BLaER1 (cell line): ENCODE measurements around the gene ACOX2.

Experiments
- H3K27ac ChIP-seq: shearing (Covaris generic); formaldehyde crosslinking; 2 replicates; pipeline ENCODE4 v1.8.1; 2022
- H3K27me3 ChIP-seq: shearing (Covaris generic); formaldehyde crosslinking; 2 replicates; pipeline ENCODE4 v1.8.1; 2022
- H3K36me3 ChIP-seq: shearing (Covaris generic); formaldehyde crosslinking; 2 replicates; pipeline ENCODE4 v1.8.1; 2022
- H3K4me1 ChIP-seq: shearing (Covaris generic); formaldehyde crosslinking; 2 replicates; pipeline ENCODE4 v1.8.1; 2022
- H3K4me2 ChIP-seq: shearing (Covaris generic); formaldehyde crosslinking; 2 replicates; pipeline ENCODE4 v1.8.1; 2022
- H3K4me3 ChIP-seq: shearing (Covaris generic); formaldehyde crosslinking; 2 replicates; pipeline ENCODE4 v1.8.1; 2022
- H3K9ac ChIP-seq: shearing (Covaris generic); formaldehyde crosslinking; 2 replicates; pipeline ENCODE4 v1.8.1; 2022
- H3K9me3 ChIP-seq: shearing (Covaris generic); formaldehyde crosslinking; 2 replicates; pipeline ENCODE4 v1.8.1; 2022
- H4K20me1 ChIP-seq: shearing (Covaris generic); formaldehyde crosslinking; 2 replicates; pipeline ENCODE4 v1.8.1; 2022
- Cebpa-rat ChIP-seq: shearing (Covaris generic); IDR thresholded peaks from 2 replicates; pipeline ENCODE4 v1.8.1; 2022

ACOX2 gene

GRCh38 chr3:58575971-58576652 is 39.1 kb upstream of the ACOX2 start:
- Histone ChIP-seq H3K27me3 (no peaks in the 10 kb centered on the region), H3K4me3 (no peak overlapping the region), H3K4me2 (no peak overlapping the region), H3K4me1 (peaks cover 7% of the 10 kb centered on the region), H3K9ac (no peak overlapping the region), H4K20me1 (no peaks in the 10 kb centered on the region), H3K36me3 (no peaks in the 10 kb centered on the region), H3K9me3 (no peaks in the 10 kb centered on the region), H3K27ac (no peak overlapping the region)
- no peak for TF ChIP-seq Cebpa-rat

DNA sequence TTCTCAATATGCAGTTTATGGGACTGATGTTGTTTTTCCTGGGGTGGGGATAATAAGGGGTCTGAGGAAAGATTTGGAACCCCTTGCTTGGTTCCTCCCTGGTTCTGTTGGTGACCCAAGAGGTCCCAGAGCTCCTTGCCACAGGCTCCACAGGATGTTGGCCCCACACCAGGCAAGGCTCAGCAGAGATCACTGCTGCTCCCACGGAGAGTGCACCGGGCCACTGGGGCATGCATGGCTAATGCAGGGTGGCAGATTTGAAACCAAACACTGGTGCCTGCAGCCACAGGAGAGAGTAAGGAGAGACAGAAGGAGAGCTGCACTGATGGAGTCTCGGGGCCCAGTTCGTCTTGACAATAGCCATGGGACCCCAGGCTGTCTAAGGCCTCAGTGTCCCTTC is 37.7 kb upstream of the ACOX2 start:
- Histone ChIP-seq H3K4me1 (no peaks in the 10 kb centered on the region), H3K27ac (no peak overlapping the region), H3K36me3 (no peaks in the 10 kb centered on the region), H3K27me3 (no peaks in the 10 kb centered on the region), H3K4me2 (no peak overlapping the region), H4K20me1 (no peaks in the 10 kb centered on the region), H3K4me3 (no peak overlapping the region), H3K9me3 (no peaks in the 10 kb centered on the region), H3K9ac (no peak overlapping the region)
- TF ChIP-seq Cebpa-rat, result no peak

GRCh38 chr3:58574106-58574505 is 37.1 kb upstream of the ACOX2 start:
- no peak overlapping the region for H3K27ac ChIP-seq
- H3K4me3 ChIP-seq, result no peak overlapping the region
- H3K27me3 ChIP-seq, result no peaks in the 10 kb centered on the region
- no peaks in the 10 kb centered on the region for H4K20me1 ChIP-seq
- H3K9ac ChIP-seq, result no peak overlapping the region
- TF ChIP-seq Cebpa-rat, result no peak
- H3K4me1 ChIP-seq, result peaks cover 1% of the 10 kb centered on the region
- no peak overlapping the region for H3K4me2 ChIP-seq
- H3K36me3 ChIP-seq, result no peaks in the 10 kb centered on the region
- no peaks in the 10 kb centered on the region for H3K9me3 ChIP-seq

GRCh38 chr3:58573640-58574039 is 36.6 kb upstream of the ACOX2 start:
- no peak overlapping the region for H3K4me3 ChIP-seq
- H4K20me1 ChIP-seq, result no peaks in the 10 kb centered on the region
- no peak overlapping the region for H3K9ac ChIP-seq
- H3K27ac ChIP-seq, result no peak overlapping the region
- TF ChIP-seq Cebpa-rat, result no peak
- H3K27me3 ChIP-seq, result no peaks in the 10 kb centered on the region
- H3K4me1 ChIP-seq, result peaks cover 6% of the 10 kb centered on the region
- H3K9me3 ChIP-seq, result no peaks in the 10 kb centered on the region
- H3K36me3 ChIP-seq, result no peaks in the 10 kb centered on the region
- no peak overlapping the region for H3K4me2 ChIP-seq

DNA sequence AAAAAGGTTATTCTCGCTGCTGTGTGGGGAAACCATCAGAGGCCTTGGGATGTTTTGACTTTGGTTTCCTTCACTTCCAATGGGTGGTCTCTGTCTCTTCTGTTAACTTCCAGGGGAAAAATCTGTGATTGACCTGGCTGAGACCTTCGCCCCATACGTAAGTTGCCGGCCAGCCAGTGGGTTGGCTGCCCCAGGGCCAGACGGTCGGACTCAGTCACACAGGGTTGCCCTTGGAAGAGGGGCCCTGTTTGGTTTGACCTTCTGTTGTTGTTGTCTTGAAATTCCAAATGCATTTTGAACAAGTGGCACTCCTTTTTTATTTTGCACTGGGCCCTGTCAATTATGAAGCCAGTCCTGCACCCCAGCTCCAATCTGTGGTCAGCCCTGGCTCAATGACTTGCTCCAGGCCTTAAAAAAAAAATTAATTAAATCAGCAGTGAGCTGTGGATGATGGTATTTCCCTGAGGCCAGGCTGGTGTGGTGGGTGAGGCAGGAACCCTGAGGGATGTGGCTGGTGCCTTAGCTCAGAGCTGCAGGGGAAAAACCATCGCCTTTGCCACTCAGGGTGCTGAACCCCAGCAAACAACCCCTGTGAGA is 35.7 kb upstream of the ACOX2 start:
- H3K9me3 ChIP-seq, result no peaks in the 10 kb centered on the region
- H3K36me3 ChIP-seq, result no peaks in the 10 kb centered on the region
- TF ChIP-seq Cebpa-rat, result no peak
- no peak overlapping the region for H3K9ac ChIP-seq
- H3K4me1 ChIP-seq, result peaks cover 7% of the 10 kb centered on the region
- H4K20me1 ChIP-seq, result no peaks in the 10 kb centered on the region
- H3K27ac ChIP-seq, result no peak overlapping the region
- H3K4me3 ChIP-seq, result no peak overlapping the region
- no peak overlapping the region for H3K4me2 ChIP-seq
- H3K27me3 ChIP-seq, result no peaks in the 10 kb centered on the region

- peaks cover 7% of the 10 kb centered on the region for H3K4me1 ChIP-seq
- H3K4me2 ChIP-seq, result no peak overlapping the region
- H3K27ac ChIP-seq, result no peak overlapping the region
- no peaks in the 10 kb centered on the region for H3K9me3 ChIP-seq
- H3K36me3 ChIP-seq, result no peaks in the 10 kb centered on the region
- no peak for TF ChIP-seq Cebpa-rat
- H3K4me3 ChIP-seq, result no peak overlapping the region
- no peak overlapping the region for H3K9ac ChIP-seq
- H4K20me1 ChIP-seq, result no peaks in the 10 kb centered on the region
- no peaks in the 10 kb centered on the region for H3K27me3 ChIP-seq
Observed at GRCh38 chr3:58572013-58572633, 35.1 kb upstream of the ACOX2 start.

DNA sequence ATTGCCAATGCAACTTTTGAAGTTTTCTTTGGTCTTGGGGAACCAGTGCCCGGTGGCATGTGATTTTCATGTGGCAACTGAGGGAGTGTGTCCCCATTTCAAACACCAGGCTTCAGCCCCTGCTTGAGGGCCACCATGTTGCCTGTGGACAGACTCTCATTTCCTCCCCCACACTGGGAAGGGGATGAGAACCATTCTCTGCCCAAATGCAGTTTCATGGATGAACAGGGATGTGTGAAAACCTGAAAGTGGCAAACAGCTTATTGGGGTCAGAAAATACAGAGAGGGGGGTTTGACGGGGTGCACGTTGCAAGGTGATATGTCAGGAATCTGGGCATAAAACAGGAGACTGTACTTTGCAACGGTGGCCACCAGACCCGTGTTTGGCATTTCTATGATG is 33.9 kb upstream of the ACOX2 start:
- peaks cover 7% of the 10 kb centered on the region for H3K4me1 ChIP-seq
- no peaks in the 10 kb centered on the region for H3K27me3 ChIP-seq
- H3K9me3 ChIP-seq, result no peaks in the 10 kb centered on the region
- H4K20me1 ChIP-seq, result no peaks in the 10 kb centered on the region
- no peak for TF ChIP-seq Cebpa-rat
- H3K36me3 ChIP-seq, result no peaks in the 10 kb centered on the region
- no peak overlapping the region for H3K9ac ChIP-seq
- no peak overlapping the region for H3K4me3 ChIP-seq
- no peak overlapping the region for H3K4me2 ChIP-seq
- no peak overlapping the region for H3K27ac ChIP-seq

GRCh38 chr3:58569287-58570001 is 32.5 kb upstream of the ACOX2 start:
- H3K27ac ChIP-seq, result 0 out of 2 replicates have a peak overlapping the region, but pooled peaks have one; percentile 4
- H3K4me1 ChIP-seq, result peaks cover 7% of the 10 kb centered on the region
- H3K36me3 ChIP-seq, result no peaks in the 10 kb centered on the region
- H3K4me2 ChIP-seq, result no peak overlapping the region
- H3K9me3 ChIP-seq, result no peaks in the 10 kb centered on the region
- no peak overlapping the region for H3K4me3 ChIP-seq
- TF ChIP-seq Cebpa-rat, result no peak
- peak overlapping the region; percentile 55; the same call in 1 of the 2 replicates for H3K9ac ChIP-seq
- H3K27me3 ChIP-seq, result no peaks in the 10 kb centered on the region
- no peaks in the 10 kb centered on the region for H4K20me1 ChIP-seq

DNA sequence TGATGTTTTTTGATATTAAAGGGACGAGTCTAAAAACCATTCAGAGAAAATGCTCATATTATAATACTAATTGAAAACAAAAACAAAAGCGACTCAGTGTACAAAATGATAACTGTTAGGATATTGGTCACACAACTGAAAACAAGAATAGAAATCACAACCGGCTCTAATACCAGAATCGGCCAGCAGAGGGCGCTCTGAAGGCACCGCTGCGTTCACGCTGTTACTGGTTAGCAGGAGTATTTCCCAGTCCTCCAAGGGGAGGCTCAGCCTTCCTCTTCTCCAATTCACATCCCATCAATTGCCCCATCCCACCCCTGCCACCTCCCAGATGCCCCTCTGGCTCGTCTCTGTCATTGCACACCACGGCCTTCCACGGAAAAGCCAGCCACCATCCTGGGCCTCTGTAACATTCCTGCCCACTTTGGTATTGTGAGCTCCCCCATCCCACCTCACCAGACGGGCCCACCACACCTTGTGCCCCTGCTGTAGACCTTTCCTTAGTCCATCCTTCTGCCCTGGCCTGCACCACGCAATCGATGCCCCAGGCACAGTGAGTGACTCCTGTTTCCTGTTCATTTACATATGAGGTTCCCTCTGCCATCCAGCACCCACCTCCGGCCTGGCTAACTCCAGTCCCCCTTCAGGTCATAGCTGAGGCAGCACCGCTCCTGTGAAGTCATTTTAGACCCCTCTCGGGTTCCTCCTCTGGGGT is 31.7 kb upstream of the ACOX2 start:
- TF ChIP-seq Cebpa-rat, result no peak
- H3K27ac ChIP-seq, result 0 out of 2 replicates have a peak overlapping the region, but pooled peaks have one; percentile 4
- no peaks in the 10 kb centered on the region for H3K36me3 ChIP-seq
- H4K20me1 ChIP-seq, result no peaks in the 10 kb centered on the region
- no peaks in the 10 kb centered on the region for H3K9me3 ChIP-seq
- peak overlapping the region; percentile 55; the same call in 1 of the 2 replicates for H3K9ac ChIP-seq
- H3K4me3 ChIP-seq, result no peak overlapping the region
- H3K4me1 ChIP-seq, result peaks cover 7% of the 10 kb centered on the region
- no peaks in the 10 kb centered on the region for H3K27me3 ChIP-seq
- no peak overlapping the region for H3K4me2 ChIP-seq
